NB4 (cell line): ENCODE data around the gene ENTPD3.

Source experiments
- DNase-seq: peaks from one replicate; pipeline ENCODE4 v3.0.0; 2010; ENCODE audit warnings: low read depth
- H3K4me3 ChIP-seq: one replicate; pipeline ENCODE4 v1.5.1; 2011; ENCODE audit warnings: mild to moderate bottlenecking, low read depth, low read length, moderate library complexity
- CTCF ChIP-seq: IDR thresholded peaks from one replicate; pipeline ENCODE4 v1.5.1; 2012; ENCODE audit warnings: low read depth, low read length
- MAX ChIP-seq: IDR thresholded peaks from 2 replicates; pipeline ENCODE4 v1.6.1; 2011; ENCODE audit warnings: low read depth, low read length
- MYC ChIP-seq: IDR thresholded peaks from 2 replicates; pipeline ENCODE4 v1.6.1; 2011; ENCODE audit warnings: low read depth, low read length
- POLR2A ChIP-seq: IDR thresholded peaks from 2 replicates; pipeline ENCODE4 v1.6.1; 2011; ENCODE audit warnings: mild to moderate bottlenecking; ENCODE audit not compliant: insufficient read length; ENCODE audit errors: extremely low read depth

ENTPD3 gene

GRCh38 chr3:40355410-40355809 lies 31.6 kb upstream of the ENTPD3 start:
- TF ChIP-seq POLR2A (no peak), MAX (no peak), MYC (no peak), CTCF (no peak)
- no peak overlapping the region for H3K4me3 ChIP-seq
- DNase-seq, result no peak

GRCh38 chr3:40358454-40358853 lies 28.5 kb upstream of the ENTPD3 start:
- H3K4me3 ChIP-seq, result no peak overlapping the region
- no peak for TF ChIP-seq CTCF
- TF ChIP-seq MYC, result no peak
- TF ChIP-seq MAX, result no peak
- TF ChIP-seq POLR2A, result no peak
- no peak for DNase-seq

GRCh38 chr3:40363674-40364073 lies 23.3 kb upstream of the ENTPD3 start:
- no peak for TF ChIP-seq MYC
- no peak for DNase-seq
- H3K4me3 ChIP-seq, result no peak overlapping the region

- no peak overlapping the region for H3K4me3 ChIP-seq
- no peak for DNase-seq
- no peak for TF ChIP-seq MYC
- TF ChIP-seq POLR2A, result no peak
Measured at GRCh38 chr3:40366203-40367162, 20.5 kb upstream of the ENTPD3 start.

GRCh38 chr3:40369716-40370115 lies 17.3 kb upstream of the ENTPD3 start:
- no peak overlapping the region for H3K4me3 ChIP-seq
- TF ChIP-seq MYC (no peak), POLR2A (no peak), MAX (no peak), CTCF (no peak)
- no peak for DNase-seq

GRCh38 chr3:40377822-40378221 lies 9.2 kb upstream of the ENTPD3 start:
- TF ChIP-seq MYC (no peak), CTCF (no peak), POLR2A (no peak)
- no peak for DNase-seq
- no peak overlapping the region for H3K4me3 ChIP-seq
